GM21423 (cell line): ENCODE measurements around the gene OR5AN1.
"Not testable (repeated sequence)": the region's sequence is repeated elsewhere in the genome, so short reads cannot be mapped to it uniquely, and the experiment has no call there.

Experiments used
- ATAC-seq: cut with Tn5 transposase; IDR thresholded peaks from one replicate; pipeline ENCODE4 v1.9.1; 2021; ENCODE audit warnings: mild to moderate bottlenecking, moderate library complexity; ENCODE audit not compliant: unreplicated experiment

The OR5AN1 gene, protein sequence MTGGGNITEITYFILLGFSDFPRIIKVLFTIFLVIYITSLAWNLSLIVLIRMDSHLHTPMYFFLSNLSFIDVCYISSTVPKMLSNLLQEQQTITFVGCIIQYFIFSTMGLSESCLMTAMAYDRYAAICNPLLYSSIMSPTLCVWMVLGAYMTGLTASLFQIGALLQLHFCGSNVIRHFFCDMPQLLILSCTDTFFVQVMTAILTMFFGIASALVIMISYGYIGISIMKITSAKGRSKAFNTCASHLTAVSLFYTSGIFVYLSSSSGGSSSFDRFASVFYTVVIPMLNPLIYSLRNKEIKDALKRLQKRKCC

DNA sequence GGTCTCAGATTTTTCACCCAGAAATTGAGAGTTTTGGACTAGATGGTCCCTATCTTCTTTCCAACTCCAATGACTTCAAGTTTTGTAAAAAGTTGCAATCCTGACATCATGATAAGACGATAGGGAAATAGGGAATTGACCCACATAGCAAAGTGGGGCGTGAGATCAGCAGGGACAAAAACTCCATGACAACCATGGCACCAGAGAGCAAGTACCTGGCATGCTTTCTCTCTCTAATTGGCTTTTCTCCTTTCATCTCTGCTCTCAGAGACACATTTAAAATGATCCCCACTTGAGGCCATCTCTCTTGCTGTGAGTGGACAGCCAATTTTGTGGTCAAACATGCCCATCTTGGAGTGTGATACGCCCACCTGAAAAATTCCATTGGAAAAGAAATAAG, at the start of gene OR5AN1:
Gene OR5AN1, plus strand, starts transcription at position 301 of the 400 bp plus-strand sequence. CDS start 5,564 bp downstream, outside the sequence.
- no peak for ATAC-seq

DNA sequence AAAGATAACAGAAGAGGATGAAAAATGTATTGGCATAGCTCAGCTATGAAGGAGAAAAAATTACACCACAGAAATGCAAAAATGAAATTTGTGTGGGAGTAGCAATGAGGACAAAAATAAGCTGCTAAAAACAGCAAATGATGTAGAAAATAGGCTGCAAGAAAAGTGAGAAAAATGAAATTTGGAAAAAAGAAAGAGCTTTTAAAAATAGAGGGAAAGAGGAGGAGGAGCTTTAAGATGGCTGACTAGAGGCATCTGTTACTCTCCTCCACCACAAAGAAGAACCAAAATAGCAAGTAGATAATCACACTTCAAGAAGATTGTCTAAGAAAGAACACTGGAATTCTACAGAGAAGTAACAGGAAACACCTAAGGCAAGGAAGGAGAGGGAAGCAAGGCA, 23.7 kb upstream of the OR5AN1 start:
- ATAC-seq, result no peak

DNA sequence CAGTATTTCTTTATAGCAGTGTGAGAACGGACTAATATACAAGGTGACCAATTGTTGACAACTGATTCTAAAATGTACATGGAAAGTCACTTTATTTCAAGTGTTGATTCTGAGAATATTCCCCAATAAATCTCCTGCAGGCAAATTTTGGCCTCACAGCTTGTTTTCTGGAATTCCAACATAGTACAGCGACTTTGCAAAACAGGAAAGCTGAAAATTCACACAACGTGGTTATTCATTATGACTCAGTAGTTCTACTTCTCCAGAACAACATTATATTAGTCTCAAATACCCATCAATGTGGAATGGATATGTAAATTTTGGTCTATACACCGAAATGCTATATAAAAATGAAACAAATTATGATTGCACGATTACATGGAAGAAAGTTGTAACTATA, 22.5 kb upstream of the OR5AN1 start:
- no peak for ATAC-seq

DNA sequence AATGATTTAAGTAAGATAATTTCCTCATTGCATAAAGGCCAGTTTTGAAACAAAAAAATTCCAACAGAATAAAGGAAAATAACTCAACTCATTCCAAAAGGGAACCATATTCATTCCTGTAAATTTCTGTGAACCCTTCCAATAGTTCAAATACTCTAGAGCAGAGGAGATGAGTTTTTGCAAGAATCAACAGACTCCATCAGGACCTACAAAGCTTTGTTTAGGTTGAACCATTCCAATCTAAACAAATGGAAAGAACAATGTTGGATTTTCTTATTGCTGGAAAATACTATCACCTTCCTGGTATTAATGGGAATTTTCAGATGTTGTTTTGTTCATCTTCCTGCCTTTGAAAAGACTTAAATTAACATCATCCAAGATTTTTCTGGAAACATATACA, 21.8 kb upstream of the OR5AN1 start:
- no peak for ATAC-seq

DNA sequence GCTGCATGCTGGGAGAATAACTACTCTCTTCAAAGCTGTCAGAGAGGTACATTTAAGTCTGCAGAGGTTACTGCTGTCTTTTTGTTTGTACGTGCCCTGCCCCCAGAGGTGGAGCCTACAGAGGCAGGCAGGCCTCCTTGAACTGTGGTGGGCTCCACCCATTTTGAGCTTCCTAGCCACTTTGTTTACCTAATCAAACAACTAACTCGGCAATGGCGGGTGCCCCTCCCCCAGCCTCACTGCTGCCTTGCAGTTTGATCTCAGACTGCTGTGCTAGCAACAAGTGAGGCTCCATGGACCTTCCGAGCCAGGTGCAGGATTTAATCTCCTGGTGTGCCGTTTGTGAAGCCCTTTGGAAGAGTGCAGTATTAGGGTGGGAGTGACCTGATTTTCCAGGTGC, 9.0 kb upstream of the OR5AN1 start:
- not testable (repeated sequence) for ATAC-seq

DNA sequence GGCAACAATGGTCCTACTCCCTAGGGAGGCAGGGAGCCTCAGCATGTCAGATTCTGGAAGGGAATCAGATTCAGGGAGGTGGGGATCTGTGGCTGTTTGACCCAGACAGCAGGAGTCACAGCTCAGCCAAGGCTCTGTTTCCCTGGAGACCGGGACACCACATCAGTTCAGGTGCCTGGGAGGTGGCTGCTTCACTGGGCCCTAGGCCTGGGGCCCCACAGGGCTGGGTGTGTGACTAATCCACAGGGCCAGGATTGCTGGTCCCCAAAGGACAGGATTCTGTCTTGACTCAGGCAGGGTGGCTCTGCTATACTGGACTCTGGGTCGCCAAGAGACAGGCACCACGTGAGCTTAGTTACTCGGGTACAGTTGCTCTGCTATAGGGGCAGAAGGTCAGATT, 3.5 kb upstream of the OR5AN1 start:
- ATAC-seq, result no peak

DNA sequence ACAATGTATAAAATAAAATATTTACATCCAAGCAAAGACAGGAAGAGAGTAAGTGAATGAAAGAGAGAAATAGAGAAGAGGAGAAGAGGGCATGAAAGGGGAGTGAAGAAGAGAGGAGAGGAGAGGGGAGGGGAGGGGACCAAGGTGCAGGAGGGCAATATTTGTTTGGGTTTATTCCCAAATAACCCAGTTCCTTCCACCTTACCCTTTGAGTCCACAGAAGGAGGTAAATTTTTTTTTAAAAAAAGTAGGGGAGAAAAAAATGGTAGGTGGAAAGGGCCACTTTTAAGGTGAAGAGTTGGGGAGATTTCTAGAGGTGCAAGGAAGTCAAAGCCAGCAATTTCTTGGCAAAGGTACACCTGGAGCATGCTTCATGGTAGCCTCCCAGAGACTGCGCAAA, 2.1 kb upstream of the OR5AN1 start:
- ATAC-seq, result no peak

DNA sequence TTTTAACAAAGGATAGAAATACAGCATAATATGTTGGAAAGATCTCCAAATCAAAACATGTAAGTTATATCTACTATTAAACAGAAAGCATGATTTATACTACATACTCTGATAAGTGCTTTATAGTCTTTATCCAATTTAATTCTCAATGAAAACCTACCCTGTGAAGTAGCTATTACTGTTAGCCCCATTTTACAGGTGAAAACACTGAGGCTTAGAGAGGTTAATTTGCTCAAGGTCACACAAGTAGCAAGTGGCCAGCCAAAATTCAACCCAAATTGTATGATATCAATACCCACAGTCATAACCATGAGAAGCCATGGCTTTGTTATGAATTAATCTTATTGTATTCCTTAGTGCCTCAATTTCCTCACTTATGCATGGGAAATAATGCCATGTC, 675 bp upstream of the OR5AN1 start:
- no peak for ATAC-seq

DNA sequence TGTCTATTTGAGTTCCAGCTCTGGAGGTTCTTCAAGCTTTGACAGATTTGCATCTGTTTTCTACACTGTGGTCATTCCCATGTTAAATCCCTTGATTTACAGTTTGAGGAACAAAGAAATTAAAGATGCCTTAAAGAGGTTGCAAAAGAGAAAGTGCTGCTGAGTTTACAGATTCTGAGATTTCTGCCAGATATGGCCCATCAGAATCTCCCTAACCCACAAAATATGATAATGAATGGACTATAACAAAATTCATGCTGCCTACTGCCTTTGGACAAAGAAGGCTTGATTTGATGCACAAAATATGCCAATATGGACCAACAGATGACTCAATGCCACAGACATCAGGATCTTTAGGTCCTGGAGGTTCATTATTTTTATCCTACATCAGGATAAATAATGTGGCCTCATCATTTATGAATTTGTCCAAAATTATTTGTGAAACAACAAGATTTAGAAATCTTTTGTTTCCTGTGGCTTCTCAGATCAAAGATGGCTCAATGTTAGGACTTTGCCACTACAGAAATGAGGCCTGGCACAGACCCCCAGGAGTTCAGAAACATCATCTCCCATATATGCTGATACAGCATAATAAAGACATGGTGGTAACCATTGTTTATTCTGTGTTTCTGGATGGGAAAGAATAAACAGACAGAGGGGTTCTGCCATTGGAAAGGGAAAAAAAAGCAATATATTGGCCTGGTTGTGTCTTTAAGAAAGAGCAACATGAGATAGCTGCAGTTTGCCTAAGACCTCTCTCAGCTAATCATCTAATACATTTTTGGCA, 6.7 kb downstream of the OR5AN1 start:
- no peak for ATAC-seq

DNA sequence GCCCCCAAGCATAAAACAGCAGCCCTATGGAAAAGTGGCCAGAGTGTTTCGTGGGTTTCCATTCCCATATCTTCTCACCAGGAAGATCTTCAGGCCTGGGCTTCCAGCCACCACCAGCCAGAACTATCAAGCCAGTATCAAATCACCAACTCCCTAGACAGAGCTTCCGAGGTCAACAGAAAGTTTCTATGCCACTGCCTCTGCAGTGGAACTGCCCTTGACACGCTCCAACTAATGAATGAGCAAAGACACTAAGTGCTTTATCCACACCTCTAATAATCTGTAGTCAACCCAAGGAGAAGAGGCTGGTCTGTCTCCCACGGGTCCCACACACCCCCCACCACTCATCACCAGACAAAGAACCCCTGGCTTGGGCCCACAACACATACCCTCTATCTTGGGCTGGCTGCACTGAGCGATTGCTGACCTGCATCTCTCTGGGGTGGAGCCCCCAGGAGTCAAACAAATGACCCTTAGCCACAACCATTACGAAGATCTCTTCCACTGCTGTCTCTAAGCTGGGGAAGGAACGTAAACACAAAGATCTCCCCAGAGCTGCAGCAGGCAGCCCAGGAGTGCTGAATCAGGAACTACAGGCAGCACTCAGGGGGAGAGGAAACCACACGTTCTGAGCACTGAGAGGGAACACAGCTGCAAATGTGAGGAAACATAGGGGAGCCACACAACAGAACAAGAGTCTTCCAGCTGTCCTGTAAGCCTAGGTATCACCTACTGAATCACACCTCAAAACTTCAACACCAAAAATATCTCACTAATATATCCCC, 9.7 kb downstream of the OR5AN1 start:
- no peak for ATAC-seq

DNA sequence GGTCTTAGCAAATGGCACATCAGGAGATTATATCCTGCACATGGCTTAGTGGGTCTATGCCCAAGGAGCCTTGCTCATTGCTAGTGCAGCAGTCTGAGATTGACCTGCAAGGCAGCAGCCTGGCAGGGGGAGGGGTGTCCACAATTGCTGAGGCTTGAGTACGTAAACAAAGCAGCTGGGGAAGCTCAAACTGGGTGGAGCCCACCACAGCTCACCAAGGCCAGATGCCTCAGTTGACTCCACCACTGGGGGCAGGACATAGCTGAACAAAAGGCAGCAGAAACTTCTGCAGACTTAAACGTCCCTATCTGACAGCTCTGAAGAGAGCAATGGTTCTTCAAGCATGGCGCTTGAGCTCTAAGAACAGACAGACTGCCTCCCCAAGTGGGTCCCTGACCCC, 13.6 kb downstream of the OR5AN1 start:
- not testable (repeated sequence) for ATAC-seq

DNA sequence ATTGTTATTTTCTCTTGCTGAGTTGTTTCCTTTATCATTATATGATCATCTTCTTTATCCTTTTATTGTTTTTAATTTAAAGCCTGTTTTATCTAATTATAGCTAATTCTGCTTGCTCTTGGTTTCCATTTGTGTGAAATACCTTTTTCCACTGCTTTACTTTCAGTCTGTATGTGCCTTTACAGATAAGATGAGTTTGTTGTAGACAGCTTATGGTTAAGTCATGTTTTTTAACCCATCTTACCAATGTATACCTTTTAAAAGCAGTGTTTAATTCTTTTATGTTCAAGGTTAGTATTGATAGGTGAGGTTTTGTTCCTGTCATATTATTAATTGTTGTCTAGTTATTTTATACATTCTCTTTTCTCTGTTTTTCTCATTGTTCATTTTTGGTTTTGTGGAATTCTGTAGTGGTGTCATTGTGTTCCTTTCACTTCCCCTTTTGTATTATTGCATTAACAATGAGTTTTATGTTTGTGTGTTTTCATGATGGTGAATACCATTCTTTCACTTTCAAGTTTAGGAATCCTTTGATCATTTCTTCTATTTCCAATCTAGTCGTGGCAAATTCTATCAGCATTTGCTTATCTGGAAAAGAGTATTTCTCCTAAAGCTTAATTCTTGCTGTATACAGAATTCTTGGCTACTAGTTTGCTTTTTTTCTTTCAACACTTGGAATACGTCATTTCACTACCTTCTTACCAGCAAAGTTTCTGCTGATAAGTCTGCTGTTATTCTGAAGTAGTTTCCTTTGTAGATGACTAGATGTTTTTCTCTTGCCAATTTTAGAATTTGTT, 21.8 kb downstream of the OR5AN1 start:
- peak; percentile 97 for ATAC-seq

DNA sequence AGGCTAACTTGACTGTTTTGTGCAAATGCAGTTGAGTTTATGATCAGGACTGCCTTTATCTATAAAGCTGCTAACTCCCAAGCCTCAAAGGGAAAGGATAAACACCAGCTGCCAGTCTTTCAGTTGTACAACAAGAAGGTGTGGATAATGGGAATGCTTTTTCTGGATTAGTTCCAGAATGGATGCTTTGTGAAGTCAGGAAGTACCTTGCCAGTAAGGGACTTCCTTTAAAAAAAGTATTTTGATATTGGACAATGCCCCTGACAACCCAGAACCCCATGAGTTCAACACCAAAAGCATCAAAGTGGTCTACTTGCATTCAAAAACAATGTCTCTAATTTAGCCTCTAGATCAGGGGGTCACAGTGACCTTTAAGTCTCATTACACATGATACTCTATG, 35.5 kb downstream of the OR5AN1 start:
- ATAC-seq, result no peak

DNA sequence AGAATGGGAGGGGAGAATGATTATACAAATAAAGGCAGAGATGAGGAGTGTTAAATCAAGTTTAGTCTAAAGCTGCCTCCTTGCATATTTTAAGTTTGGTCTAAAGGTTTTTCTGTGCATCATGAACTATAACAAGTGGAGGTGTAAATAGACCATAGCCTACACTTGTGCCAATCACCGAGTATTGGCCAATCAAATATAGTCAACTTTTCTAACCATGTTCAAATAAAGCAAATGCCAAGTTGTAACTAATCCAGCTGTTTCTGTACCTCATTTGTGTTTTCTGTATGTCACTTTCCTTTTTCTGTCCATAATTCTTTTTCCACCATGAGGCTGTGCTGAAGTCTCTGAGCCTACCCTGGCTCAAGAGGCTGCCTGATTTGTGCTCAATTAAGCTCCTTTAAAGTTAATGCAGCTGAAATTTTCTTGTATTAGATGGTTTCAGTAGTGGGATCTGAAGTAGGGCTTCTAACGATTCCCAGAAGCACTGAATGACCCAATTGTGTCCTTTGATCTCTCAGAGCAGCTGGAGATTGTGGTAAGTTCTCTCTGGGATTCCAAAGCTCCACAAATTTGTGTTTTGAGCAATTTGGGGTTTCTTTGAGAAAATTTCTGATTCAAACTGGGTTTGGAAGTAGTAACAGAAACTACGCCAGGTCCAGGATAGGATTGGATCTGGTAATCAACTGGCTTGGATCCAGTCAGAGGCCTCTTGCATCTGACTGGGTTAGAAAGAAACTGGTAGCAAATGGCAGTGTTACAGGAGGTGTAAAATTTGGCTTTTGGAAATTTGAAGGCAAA, 42.0 kb downstream of the OR5AN1 start:
- no peak for ATAC-seq

DNA sequence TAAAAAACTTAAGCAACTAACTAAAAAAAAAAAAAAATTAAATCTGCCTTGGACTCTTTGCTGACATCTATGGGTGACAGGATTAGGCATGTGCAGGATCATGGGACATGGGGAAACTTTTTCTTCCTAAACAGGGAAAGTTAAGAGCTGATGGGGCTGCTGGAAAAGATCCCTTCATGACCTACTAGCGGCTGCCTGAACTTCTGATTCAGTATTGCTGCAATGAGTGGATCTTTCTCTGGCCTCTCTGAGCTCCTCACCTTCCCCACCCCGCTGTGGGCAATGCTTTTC, 42.5 kb downstream of the OR5AN1 start:
- no peak for ATAC-seq

DNA sequence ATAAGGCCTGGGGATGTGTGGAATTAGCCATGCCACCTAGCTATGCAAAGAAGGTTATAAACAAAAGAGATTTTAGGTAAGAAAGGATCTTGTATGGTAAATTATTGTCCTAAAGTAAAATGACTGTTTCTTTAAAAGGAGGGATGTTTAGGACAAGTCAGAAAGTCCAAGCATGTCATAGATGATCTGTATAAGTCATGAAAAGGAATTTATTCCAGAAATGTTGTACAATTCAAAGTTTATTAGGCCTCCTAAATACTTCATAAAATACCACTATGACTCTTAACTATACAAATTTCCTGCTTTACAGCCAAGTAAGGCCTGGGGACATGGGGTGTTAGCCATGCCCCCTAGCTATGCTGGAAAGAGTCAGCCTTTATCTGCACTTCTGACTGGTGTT, 44.9 kb downstream of the OR5AN1 start:
- no peak for ATAC-seq

DNA sequence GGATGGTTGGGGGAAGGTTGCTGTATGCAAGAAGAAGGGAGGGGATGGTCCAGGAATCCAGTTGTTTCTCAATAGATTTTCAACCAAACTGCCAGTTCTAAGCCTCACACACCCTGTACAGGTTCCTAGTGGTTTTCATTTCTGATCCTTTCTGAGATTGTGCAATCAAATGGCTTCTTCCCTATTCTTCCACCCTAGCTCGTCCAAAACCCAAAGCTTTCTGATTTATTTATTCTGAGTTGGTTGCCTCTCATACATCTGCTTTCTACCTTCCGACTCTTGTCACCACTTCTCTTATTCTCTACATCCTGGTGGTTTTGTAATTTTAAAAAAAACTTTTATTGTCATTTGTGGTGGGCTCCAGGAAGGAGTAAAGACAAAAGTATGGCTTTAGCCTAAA, 55.0 kb downstream of the OR5AN1 start:
- ATAC-seq, result no peak

DNA sequence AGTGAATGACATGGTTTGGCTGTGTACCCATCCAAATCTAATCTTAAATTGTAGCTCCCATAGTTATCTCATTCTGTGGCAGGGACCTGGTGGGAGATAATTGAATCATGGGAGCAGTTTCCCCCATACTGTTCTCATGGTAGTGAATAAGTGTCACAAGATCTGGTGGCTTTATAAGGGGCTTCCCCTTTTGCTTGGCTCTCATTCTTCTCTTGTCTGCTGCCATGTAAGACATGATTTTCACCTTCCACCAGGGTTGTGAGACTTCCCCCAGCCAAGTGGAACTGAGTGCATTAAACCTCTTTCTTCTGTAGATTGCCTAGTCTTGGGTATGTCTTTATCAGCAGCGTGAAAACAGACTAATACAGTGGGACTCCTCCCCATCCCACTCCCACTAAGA, 56.4 kb downstream of the OR5AN1 start:
- no peak for ATAC-seq

DNA sequence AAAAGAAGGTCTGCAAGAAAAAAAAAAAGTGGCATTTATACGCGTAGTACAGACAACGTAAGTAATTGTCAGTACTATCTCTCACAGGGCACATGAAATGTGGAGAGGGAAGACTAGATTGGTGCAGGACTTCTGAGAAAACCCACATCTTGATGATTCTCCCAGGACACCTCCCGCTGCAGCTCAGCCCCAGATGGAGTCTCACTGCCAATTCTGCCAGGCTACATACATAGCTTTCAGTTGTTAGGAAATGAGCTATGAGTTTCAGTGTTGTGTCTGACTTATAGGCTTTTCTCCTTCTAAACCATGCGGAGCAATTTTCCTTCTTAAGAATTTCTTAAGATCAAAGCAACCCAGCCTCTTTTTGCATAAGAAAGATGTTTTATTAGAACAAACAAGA, 57.9 kb downstream of the OR5AN1 start:
- no peak for ATAC-seq

DNA sequence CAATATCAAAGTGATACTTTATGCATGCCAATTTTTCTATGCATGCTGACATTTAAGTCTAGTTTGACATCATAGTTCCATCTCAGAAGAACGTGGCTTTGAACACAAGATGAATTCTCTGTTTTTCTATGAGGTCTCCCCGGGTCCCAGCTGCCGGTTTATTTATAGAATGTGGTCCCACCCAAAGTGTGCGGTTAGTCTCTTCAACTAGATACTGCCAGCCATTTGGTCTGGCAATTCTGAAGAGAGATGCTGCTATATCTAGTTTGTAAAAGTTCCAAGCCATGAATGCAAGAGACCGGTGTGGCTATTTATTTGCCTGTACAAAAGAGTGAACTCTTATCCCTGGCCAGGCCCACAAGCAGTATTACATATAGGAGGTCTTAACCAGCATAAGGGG, 58.3 kb downstream of the OR5AN1 start:
- ATAC-seq, result no peak
